Erythroblast (primary cell): ENCODE results near the gene LANCL1.

ENCODE experiments used
- GATA1 ChIP-seq: IDR thresholded peaks from 2 replicates; pipeline ENCODE4 v1.6.1; 2011; ENCODE audit warnings: low read depth, mild to moderate bottlenecking, control low read depth, low read length, moderate library complexity
- POLR2A ChIP-seq: IDR thresholded peaks from 2 replicates; pipeline ENCODE4 v1.6.1; 2011; ENCODE audit warnings: mild to moderate bottlenecking, low read length

DNA sequence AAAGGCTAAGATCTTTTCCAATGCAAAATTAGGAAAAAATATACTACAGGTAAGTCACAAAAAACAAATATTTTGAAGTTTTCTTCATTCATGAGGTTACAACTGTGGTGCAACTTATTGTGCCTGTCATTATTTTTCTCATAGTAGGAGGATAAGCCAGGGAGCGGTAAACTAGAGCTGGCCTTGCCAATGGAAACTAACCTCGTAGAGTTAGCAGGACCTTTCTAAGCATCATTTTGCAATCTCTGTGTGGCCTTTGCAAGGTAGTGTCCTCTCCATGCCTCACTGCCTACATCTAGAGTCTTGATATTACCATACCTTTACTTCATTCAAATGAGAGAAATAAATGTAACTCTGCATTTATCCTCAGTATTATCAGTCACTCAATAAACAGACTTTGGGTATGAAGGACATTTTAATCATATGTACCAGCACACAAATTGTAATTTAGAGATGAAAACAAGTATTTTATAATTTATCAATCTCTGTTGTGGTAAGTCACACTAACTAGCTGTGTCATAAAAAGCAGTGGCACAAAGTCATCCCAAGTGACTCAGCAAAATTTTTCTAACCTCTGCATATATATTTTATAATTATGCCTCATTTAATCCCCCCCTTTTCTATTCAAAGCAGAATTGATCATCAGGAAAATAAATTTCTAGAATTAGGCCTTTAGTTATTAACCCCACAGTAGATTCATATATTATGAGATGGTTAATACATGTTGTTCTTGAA, 47.0 kb downstream of the LANCL1 start:
- TF ChIP-seq POLR2A (no peak), GATA1 (no peak)
